Type B pancreatic cell (in vitro differentiated cells): ENCODE results near the gene MCM5. TPM values are rescaled to one million over a fixed set of nuclear protein-coding genes. Genes with fewer than 3 reads are reported as not detected.
A peak's percentile ranks its signal among the peaks of the same experiment; 100 is the strongest.

Experiments
- DNase-seq: peaks from one replicate; pipeline ENCODE4 v3.0.0; 2021; ENCODE audit warnings: mixed read lengths; ENCODE audit not compliant: unreplicated experiment; ENCODE audit errors: extremely low spot score
- H3K27ac Mint-ChIP-seq: 2 replicates; pipeline ENCODE4 v1.8.0; 2021; ENCODE audit warnings: mild to moderate bottlenecking, mixed read lengths
- H3K27me3 Mint-ChIP-seq: 2 replicates; pipeline ENCODE4 v1.8.0; 2021; ENCODE audit warnings: mixed read lengths
- H3K36me3 Mint-ChIP-seq: 2 replicates; pipeline ENCODE4 v1.8.0; 2021; ENCODE audit warnings: mixed read lengths
- H3K4me1 Mint-ChIP-seq: one replicate; pipeline ENCODE4 v1.8.0; 2021; ENCODE audit warnings: mixed read lengths; ENCODE audit not compliant: unreplicated experiment
- H3K4me3 Mint-ChIP-seq: 2 replicates; pipeline ENCODE4 v1.8.0; 2021; ENCODE audit warnings: mild to moderate bottlenecking, mixed read lengths
- H3K9me3 Mint-ChIP-seq: 2 replicates; pipeline ENCODE4 v1.8.0; 2021; ENCODE audit warnings: mixed read lengths
- total RNA-seq: library from RNA; stranded (reverse); gene quantifications from 2 replicates; pipeline ENCODE4 v1.2.1, GENCODE V29; 2021; ENCODE audit warnings: low replicate concordance
- TF ChIP-seq, protein P1 (sequence below): fragments of 200-600 bp; sonication (generic); conservative IDR thresholded peaks from 2 replicates; pipeline ENCODE4 v1.5.0; 2021; ENCODE audit warnings: antibody characterized with exemption, mild to moderate bottlenecking

Gene MCM5
- total RNA-seq, 1 donor from 2014 or later: 98.0 TPM

DNA sequence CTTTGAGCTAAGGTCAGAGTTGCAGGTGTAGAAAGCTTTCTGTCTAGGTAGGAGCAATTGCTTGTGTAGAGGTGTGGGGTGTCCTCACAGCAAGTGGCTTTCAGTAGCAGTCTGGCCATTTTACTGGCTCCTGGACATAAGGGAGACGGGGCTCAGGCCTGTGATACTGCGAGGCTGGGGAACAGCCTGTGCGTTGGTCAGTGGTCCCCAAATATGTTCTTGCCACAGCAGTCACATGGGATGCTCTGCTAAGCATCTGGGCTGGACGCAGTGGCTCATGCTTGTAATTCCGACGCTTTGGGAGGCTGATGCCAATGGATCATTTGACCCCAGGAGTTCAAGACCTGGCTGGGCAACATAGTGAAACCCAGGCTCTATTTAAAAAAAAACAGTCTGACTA, 1.9 kb downstream of the MCM5 start:
- Mint-ChIP-seq H3K9me3 (no peaks in the 10 kb centered on the region), H3K4me3 (peak overlapping the region; percentile 90), H3K27ac (peak overlapping the region; percentile 45), H3K27me3 (no peaks in the 10 kb centered on the region), H3K36me3 (no peaks in the 10 kb centered on the region), H3K4me1 (peaks cover 28% of the 10 kb centered on the region)
- DNase-seq: no peak
- TF ChIP-seq, protein P1, sequence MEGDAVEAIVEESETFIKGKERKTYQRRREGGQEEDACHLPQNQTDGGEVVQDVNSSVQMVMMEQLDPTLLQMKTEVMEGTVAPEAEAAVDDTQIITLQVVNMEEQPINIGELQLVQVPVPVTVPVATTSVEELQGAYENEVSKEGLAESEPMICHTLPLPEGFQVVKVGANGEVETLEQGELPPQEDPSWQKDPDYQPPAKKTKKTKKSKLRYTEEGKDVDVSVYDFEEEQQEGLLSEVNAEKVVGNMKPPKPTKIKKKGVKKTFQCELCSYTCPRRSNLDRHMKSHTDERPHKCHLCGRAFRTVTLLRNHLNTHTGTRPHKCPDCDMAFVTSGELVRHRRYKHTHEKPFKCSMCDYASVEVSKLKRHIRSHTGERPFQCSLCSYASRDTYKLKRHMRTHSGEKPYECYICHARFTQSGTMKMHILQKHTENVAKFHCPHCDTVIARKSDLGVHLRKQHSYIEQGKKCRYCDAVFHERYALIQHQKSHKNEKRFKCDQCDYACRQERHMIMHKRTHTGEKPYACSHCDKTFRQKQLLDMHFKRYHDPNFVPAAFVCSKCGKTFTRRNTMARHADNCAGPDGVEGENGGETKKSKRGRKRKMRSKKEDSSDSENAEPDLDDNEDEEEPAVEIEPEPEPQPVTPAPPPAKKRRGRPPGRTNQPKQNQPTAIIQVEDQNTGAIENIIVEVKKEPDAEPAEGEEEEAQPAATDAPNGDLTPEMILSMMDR: no peak

DNA sequence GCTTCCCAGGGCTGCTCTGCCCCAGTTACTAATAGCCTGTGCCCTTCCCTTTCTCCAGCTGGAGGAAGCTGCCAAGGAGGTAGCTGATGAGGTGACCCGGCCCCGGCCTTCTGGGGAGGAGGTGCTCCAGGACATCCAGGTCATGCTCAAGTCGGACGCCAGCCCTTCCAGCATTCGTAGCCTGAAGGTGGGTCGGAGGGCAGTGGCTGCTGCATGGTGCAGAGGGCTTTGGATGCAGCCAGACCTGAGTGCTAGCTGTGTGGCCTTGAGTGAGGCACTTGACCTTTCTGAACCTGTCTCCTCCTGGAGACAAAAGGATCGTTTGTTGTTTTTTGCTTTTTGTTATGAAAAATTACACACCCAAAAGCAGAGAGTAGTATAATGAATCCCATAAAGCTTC, 3.4 kb downstream of the MCM5 start:
- H3K9me3 Mint-ChIP-seq: no peaks in the 10 kb centered on the region
- H3K27ac Mint-ChIP-seq: no peak overlapping the region
- H3K36me3 Mint-ChIP-seq: peaks cover 5% of the 10 kb centered on the region
- H3K4me1 Mint-ChIP-seq: peaks cover 22% of the 10 kb centered on the region
- no peak overlapping the region for H3K4me3 Mint-ChIP-seq
- TF ChIP-seq, protein P1: no peak
- DNase-seq: no peak
- H3K27me3 Mint-ChIP-seq: no peaks in the 10 kb centered on the region

DNA sequence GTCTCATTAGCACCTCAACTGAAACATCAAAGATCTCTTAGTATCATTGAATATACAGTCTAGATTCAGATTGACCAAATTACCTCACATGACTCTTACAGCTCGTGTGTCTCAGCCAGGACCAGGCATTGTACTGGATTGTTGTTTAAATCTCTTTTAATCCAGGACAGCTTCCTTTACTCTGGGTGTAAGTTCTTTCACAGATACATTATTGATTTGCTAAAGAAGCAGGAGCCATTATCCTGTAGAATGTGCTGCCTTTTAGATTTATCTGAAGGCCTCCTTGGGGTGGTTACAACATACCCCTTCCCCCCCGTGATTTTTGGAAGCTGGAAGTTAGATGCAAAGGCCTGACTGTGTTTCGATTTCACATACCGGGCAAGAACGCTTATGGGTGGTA, 4.2 kb downstream of the MCM5 start:
- no peak for DNase-seq
- Mint-ChIP-seq H3K4me3 (no peak overlapping the region), H3K27me3 (no peaks in the 10 kb centered on the region), H3K4me1 (peaks cover 22% of the 10 kb centered on the region), H3K9me3 (no peaks in the 10 kb centered on the region), H3K36me3 (peaks cover 5% of the 10 kb centered on the region), H3K27ac (no peak overlapping the region)
- TF ChIP-seq, protein P1: no peak

DNA sequence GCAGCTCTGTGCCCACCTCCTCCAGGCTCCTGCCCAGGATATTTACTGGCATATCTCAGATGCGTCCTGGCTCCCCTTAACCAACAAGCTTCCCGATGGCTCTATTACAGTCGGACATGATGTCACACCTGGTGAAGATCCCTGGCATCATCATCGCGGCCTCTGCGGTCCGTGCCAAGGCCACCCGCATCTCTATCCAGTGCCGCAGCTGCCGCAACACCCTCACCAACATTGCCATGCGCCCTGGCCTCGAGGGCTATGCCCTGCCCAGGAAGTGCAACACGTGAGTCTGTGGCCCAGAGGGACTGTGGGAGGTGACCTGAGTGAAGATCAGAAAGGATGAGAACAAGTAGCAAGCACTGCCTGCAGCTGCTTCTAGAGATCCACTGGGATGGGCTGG, 6.5 kb downstream of the MCM5 start:
- TF ChIP-seq, protein P1: no peak
- H3K27ac Mint-ChIP-seq: no peak overlapping the region
- no peak for DNase-seq
- H3K27me3 Mint-ChIP-seq: no peaks in the 10 kb centered on the region
- no peaks in the 10 kb centered on the region for H3K9me3 Mint-ChIP-seq
- H3K36me3 Mint-ChIP-seq: peaks cover 11% of the 10 kb centered on the region
- H3K4me3 Mint-ChIP-seq: no peak overlapping the region
- H3K4me1 Mint-ChIP-seq: peaks cover 8% of the 10 kb centered on the region

DNA sequence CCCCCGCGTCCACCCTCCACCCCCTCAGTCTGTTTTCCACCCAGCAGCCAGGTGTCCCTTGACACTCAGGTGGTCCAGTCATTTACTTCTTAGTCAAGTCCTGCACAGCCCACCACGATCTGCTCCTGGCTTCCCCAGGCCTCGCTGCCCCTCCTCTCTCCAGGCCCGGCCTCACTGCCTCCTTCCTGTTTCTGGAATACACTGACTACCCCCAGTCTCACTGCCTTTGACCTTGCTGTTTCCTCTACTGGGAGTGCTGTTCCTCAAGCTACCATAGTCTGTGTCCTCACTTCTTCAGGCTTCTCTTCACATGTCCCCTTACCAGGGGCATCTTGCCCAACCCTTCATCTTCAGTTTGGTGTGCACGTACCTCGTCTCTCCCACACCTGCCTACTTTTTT, 7.4 kb downstream of the MCM5 start:
- DNase-seq: no peak
- Mint-ChIP-seq H3K27me3 (no peaks in the 10 kb centered on the region), H3K36me3 (peaks cover 17% of the 10 kb centered on the region), H3K4me3 (no peak overlapping the region), H3K4me1 (peaks cover 5% of the 10 kb centered on the region), H3K9me3 (no peaks in the 10 kb centered on the region), H3K27ac (no peak overlapping the region)
- TF ChIP-seq, protein P1: no peak
